Renal cortex interstitium (tissue), 11 donors: ENCODE data around the gene SLC25A47. TPM values are rescaled to one million over a fixed set of nuclear protein-coding genes. Genes with fewer than 3 reads are reported as not detected.
"Not testable (repeated sequence)": the region's sequence is repeated elsewhere in the genome, so short reads cannot be mapped to it uniquely, and the experiment has no call there.

Source experiments
- DNase-seq, 11 donors: peaks; one replicate each; pipeline ENCODE4 v3.0.0-alpha.2; 2013; ENCODE audit warnings: low read depth in 9 of 11, low spot score in 4 of 11; ENCODE audit errors: extremely low read depth in 1 of 11
- polyA plus RNA-seq, 3 donors: library from polyadenylated mRNA; unstranded; fragments of 120-200 nt; gene quantifications; one replicate each; pipeline ENCODE4 v1.2.1, GENCODE V29; 2013; ENCODE audit not compliant: insufficient read length in 3 of 3

The SLC25A47 gene
- polyA plus RNA-seq, 3 donors: not detected

DNA sequence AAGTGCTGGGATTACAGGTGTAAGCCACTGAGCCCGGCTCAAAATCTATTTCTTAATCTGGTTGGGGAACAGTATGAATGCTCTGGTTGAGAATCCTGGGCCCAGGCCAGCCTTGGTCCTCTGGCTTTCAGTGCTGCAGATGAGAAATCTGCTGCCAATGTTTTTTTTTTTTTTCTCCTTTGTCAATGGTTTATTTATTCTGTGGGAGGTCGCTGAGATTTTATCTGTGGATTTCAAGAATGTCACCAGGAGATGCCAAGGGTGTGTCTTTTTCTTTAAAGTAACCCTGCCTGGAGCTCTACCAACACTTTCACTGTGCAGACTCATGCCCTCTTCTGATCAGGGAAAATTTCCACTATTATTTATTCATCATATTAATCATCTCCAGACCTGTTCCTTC, 20.5 kb upstream of the SLC25A47 start:
- no peak for DNase-seq

DNA sequence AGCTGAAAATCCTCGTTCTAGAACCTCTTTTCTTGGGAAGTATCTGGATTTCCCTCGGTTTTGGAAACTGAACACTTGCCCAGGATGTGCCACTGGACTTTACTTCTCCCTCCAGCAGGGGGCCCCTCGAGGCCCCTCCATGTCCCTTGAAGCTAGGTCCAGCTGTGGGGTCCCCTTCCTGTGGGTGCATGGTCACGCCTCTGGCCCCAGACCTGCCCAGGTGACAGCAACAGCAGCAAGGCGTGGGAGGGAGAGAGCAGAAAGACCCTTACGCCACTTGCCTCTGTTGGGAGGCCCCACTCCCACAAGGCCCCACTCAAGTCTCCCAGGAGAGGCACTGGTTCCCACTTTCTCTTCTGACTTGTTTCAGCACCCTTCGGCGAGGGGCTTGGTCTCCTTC, 20.0 kb upstream of the SLC25A47 start:
- DNase-seq: no peak

DNA sequence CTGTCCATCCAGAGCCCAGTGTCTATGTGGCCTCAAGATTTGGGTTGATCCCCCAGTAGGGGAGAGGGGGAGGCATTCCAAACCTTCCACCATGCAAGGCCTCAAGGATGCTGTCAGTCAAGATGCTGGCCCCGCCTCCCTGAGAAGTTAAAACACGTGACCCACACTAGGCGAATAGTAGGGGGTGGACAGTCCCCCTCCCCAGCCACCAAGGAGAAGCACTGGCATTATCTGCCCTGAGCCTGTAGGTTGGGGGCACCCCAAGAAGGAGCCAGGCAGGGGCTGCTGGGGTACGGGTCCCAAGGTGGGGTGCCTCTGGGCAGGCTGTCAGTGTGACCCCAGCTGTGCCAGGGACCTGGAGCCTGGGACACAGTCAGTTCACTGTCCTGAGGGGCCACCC, 19.2 kb upstream of the SLC25A47 start:
- no peak for DNase-seq

DNA sequence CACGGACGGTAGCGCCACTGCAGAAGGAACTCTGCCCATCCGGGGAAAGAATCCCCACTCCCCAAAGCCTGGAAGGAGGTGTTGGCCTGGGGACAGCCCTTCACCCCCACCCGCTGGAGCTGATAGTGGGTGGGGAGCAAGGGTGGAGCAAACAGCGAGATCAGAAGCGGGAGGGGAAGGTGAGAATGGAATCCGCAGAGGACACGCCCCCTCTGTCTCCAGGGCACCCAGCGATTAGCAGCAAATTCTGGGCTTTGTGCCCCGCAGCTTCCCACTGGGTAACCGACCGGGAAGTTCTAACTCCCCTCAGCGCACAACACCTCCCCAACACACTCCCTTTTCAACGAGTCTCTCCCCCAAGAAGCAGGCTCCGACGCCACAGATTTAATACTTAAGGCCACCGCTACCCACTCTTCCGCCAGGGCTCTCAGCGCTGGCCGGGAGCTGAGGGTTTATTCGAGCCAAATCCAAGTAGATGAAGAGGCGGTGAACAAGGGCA, 18.3 kb upstream of the SLC25A47 start:
- DNase-seq: peak in 1 of 11 donors; percentile 38

GRCh38 chr14:100305324-100306100, 17.6 kb upstream of the SLC25A47 start:
- peak in 2 of 11 donors; percentile 26 to 29 for DNase-seq

DNA sequence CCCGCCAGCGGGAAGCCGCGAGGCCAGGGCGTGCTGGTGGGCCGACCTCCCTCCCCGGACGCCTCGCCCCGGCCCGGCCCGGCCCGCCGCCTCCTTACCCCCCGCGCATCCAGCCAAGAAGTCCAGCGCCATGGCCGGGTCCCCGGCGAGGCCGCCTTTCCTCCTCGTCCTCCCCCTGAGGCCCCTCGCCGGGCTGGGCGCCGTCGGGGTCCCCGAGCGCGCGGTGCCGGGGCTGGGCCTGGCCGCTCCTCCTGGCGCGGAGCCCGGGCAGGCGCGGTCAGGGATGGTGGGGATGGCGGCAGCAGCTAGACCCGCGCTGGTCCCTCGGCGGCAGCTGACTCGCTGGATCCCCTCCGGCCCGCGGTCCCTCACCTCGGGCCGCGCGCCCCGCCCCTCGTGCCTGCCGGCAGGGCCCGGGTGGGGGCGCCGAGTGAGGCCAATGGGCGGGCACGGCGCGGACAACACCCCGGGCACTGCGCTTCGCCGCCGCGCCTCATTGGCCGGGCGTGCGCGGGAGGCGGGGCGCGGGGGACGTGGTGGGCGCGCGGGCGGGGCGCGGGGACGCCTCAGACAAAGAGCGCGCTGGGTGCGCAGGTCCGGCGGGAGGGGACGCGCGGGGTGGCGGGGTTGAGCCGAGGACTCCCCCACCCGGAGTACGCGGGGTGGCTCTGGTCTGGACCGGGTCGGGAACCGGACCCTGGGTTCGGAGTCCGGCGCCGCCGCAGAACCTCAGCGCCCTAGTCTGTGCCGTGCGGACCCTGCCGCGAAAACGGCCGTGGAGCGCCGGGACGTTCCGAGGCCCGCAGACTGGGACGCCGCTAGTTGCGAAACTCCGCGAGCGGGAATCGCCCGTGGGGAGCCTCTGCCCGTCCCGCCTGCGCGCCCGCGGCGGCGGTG, 16.8 kb upstream of the SLC25A47 start, which contains the start of gene SLC25A29:
Gene SLC25A29, minus strand, starts transcription at position 344 of the 897 bp plus-strand sequence. Its CDS starts 212 bp downstream, at position 132.
- peak; percentile 63 to 92 (median 85) for DNase-seq

- peak in 1 of 11 donors; percentile 29 for DNase-seq
Measured at GRCh38 chr14:100306998-100307765, 16.0 kb upstream of the SLC25A47 start.

DNA sequence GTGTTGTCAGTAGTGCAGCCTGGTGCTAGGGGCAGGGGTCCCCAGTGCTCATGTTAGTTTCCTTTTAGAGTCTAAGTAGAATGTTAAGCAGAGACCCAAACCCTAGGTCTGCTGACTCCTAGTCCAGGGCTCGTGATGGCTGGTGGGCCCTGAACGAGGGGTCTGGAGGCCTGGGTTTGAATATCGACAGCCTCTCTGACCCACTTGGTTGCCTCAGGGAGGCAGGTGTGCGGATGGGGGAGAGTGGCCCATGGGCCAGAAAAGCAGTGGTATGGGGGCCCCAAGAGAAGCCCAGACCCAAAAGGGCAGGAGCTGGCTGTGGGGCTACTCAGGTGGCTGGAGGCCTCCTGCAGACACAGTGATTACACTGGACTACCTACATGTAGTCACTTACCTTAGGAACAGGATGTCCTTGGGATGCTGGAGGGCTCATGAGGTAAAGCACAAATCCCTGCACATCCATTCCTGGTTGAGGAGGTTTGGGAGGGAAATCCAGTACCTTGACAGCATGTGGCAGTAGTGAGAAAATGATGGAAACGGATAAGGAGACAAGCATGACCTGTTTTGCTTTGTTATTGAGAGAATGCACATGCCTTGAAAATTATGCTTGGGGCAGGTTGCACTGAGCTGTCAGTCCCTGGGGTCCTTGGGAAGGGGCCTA, 15.2 kb upstream of the SLC25A47 start:
- no peak for DNase-seq

DNA sequence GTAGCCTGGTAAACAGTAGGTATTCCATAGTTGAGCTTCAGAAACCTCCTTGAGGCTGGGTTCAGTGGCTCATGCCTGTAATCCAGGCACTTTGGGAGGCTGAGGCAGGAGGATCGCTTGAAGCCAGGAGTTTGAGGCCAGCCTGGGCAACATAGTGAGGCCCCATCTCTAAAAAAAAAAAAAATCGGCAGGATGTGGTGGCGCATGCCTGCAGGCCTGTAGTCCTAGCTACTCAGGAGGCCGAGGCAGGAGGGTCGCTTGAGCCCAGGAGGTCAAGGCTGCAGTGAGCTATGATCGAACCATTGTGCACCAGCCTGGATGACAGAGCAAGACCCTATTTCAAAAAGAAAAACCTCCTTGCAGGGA, 14.7 kb upstream of the SLC25A47 start:
- DNase-seq: not testable (repeated sequence)

DNA sequence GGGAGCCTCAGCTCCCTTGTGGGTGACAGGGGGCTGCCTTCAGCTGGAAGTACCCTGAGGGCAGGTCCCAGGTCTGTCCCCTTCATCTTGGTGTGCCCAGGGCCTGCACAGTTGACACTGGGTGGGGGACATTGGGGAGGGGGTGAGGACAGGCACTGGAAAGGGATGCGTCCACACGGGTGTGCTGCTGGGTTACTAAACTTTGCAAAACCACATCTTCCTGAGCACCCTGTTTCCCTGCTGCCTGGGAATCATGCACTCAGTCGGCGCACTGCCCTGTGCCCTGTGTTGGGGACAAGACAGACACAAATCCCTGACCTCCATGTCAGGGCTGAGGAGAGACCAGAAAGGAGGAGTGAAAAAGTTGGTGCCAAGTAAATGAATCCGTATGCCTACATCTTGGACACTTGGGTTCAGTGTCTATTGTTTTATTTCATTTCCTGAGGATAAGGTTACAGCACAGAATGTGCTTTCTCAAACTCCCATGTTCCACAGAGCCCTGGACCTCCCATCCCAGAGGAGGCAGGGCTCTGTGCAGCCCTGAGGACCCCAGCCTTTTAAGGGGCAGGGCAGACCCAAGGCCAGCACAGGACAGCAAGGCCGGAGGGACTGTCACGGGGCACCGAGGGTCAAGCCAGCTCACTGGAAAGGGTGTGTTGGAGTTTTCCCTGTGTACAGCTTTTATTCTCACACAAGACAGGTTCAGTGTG, 14.0 kb upstream of the SLC25A47 start:
- no peak for DNase-seq

DNA sequence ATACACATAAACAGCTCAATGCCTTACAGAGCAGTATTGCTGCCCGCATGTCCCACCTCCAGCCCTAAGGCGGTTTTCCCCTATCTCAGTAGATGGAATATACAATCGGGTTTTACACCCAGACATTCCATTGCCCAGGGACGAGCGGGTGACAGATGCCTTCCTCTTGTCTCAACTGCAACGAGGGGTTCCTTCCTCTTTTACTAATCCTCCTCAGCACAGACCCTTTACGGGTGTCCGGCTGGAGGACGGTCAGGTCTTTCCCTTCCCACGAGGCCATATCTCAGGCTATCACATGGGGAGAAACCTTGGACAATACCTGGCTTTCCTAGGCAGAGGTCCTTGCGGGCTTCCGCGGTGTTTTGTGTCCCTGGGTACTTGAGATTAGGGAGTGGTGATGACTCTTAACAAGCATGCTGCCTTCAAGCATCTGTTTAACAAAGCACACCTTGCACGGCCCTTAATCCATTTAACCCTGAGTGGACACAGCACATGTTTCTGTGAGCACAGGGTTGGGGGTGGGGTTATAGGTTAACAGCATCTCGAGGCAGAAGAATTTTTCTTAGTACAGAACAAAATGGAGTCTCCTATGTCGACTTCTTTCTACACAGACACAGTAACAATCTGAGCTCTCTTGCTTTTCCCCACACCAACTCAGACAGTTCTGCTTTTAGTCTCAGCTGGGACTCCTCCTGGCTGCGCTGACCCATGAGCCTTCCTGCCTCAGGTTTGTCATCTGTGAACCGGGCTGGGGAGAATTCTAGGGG, 10.8 kb upstream of the SLC25A47 start:
- DNase-seq: not testable (repeated sequence)

GRCh38 chr14:100312877-100313400, 10.2 kb upstream of the SLC25A47 start:
- DNase-seq: no peak

GRCh38 chr14:100313464-100314230, 9.5 kb upstream of the SLC25A47 start:
- DNase-seq: no peak

DNA sequence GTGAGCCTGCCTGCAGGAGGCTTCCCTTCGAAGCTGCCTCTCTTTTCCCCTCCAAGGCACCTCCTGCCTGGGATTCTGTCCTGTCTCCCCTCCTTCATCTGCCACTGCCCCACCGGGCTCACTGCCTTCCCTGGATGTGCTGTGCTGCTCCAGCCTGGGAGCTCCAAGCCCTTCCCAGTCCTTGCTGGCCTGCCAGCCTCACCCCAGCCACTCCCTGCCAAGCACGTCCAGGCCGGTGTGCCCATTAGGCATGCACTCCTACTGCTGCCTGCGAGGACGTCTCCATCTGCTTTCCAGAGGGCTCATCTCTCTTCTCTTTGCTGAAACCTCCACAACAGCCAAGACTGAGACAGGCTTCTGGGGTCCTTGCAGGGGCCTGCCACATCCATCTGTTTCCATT, 8.4 kb upstream of the SLC25A47 start:
- no peak for DNase-seq

- DNase-seq: no peak
Measured at GRCh38 chr14:100317389-100317788, 5.8 kb upstream of the SLC25A47 start.
